ENCODE data around the gene C17orf100.

C17orf100 gene

GRCh38 chr17:6633263-6633662 lies 18.3 kb upstream of the C17orf100 start:
- DNase-seq = no peak
- Histone ChIP-seq H3K4me1 (ENCODE audit: low read length) (no peaks in the 10 kb centered on the region), H3K9ac (ENCODE audit: low read length) (no peak overlapping the region), H3K27me3 (replicated peaks; ENCODE audit: insufficient read depth, low read length) (no peaks in the 10 kb centered on the region), H3K9me2 (replicated peaks; ENCODE audit: insufficient read depth, low read length) (no peaks in the 10 kb centered on the region), H3K4me3 (ENCODE audit: low read length) (no peak overlapping the region), H3K4me2 (ENCODE audit: low read depth, low read length) (no peak overlapping the region), H3K36me3 (replicated peaks; ENCODE audit: insufficient read depth, low read length) (0 out of 2 replicates have a peak, but pooled peaks cover 3% of the 10 kb centered on the region), H3K79me2 (ENCODE audit: low read length) (no peaks in the 10 kb centered on the region), H4K20me1 (ENCODE audit: insufficient read depth, low read length) (no peaks in the 10 kb centered on the region), H3K27ac (ENCODE audit: low read length) (no peak overlapping the region), H3K9me3 (replicated peaks; ENCODE audit: insufficient read depth, low read length) (no peaks in the 10 kb centered on the region), H3F3A (ENCODE audit: insufficient read depth, low read length) (no peaks in the 10 kb centered on the region), H2AFZ (ENCODE audit: low read length) (no peak overlapping the region)
- TF ChIP-seq EZH2phosphoT487 (IDR thresholded peaks at IDR 0.05; ENCODE audit: low read length) (no peak), CTCF (IDR thresholded peaks at IDR 0.05; ENCODE audit: low read length) (no peak), EZH2 (optimal IDR thresholded peaks at IDR 0.05; ENCODE audit: low read depth, low read length) (no peak)

GRCh38 chr17:6636105-6636504 lies 15.5 kb upstream of the C17orf100 start:
- Histone ChIP-seq H3F3A (ENCODE audit: insufficient read depth, low read length) (no peaks in the 10 kb centered on the region), H3K79me2 (ENCODE audit: low read length) (peaks cover 14% of the 10 kb centered on the region), H3K4me3 (ENCODE audit: low read length) (no peak overlapping the region), H3K9me3 (replicated peaks; ENCODE audit: insufficient read depth, low read length) (no peaks in the 10 kb centered on the region), H3K27me3 (replicated peaks; ENCODE audit: insufficient read depth, low read length) (no peaks in the 10 kb centered on the region), H3K27ac (ENCODE audit: low read length) (no peak overlapping the region), H3K9ac (ENCODE audit: low read length) (no peak overlapping the region), H2AFZ (ENCODE audit: low read length) (no peak overlapping the region), H3K4me1 (ENCODE audit: low read length) (peaks cover 4% of the 10 kb centered on the region; the same call in 1 of the 2 replicates), H3K36me3 (replicated peaks; ENCODE audit: insufficient read depth, low read length) (no peaks in the 10 kb centered on the region), H3K9me2 (replicated peaks; ENCODE audit: insufficient read depth, low read length) (no peaks in the 10 kb centered on the region), H3K4me2 (ENCODE audit: low read depth, low read length) (no peak overlapping the region), H4K20me1 (ENCODE audit: insufficient read depth, low read length) (no peaks in the 10 kb centered on the region)
- TF ChIP-seq EZH2phosphoT487 (IDR thresholded peaks at IDR 0.05; ENCODE audit: low read length) (no peak), EZH2 (optimal IDR thresholded peaks at IDR 0.05; ENCODE audit: low read depth, low read length) (no peak), CTCF (IDR thresholded peaks at IDR 0.05; ENCODE audit: low read length) (no peak)
- DNase-seq = no peak

- Histone ChIP-seq H2AFZ (ENCODE audit: low read length) (no peak overlapping the region), H4K20me1 (ENCODE audit: insufficient read depth, low read length) (no peaks in the 10 kb centered on the region), H3K4me3 (ENCODE audit: low read length) (no peak overlapping the region), H3K9ac (ENCODE audit: low read length) (no peak overlapping the region), H3K36me3 (replicated peaks; ENCODE audit: insufficient read depth, low read length) (no peaks in the 10 kb centered on the region), H3K79me2 (ENCODE audit: low read length) (peaks cover 18% of the 10 kb centered on the region), H3K9me3 (replicated peaks; ENCODE audit: insufficient read depth, low read length) (no peaks in the 10 kb centered on the region), H3K4me1 (ENCODE audit: low read length) (peaks cover 7% of the 10 kb centered on the region; the same call in 1 of the 2 replicates), H3K4me2 (ENCODE audit: low read depth, low read length) (no peak overlapping the region), H3F3A (ENCODE audit: insufficient read depth, low read length) (no peaks in the 10 kb centered on the region; the same call in 1 of the 2 replicates), H3K27ac (ENCODE audit: low read length) (no peak overlapping the region), H3K27me3 (replicated peaks; ENCODE audit: insufficient read depth, low read length) (no peaks in the 10 kb centered on the region), H3K9me2 (replicated peaks; ENCODE audit: insufficient read depth, low read length) (no peaks in the 10 kb centered on the region)
- DNase-seq = no peak
- TF ChIP-seq CTCF (IDR thresholded peaks at IDR 0.05; ENCODE audit: low read length) (no peak), EZH2phosphoT487 (IDR thresholded peaks at IDR 0.05; ENCODE audit: low read length) (no peak), EZH2 (optimal IDR thresholded peaks at IDR 0.05; ENCODE audit: low read depth, low read length) (no peak)
These were observed 14.7 kb upstream of the C17orf100 start for GRCh38 chr17:6636616-6637457.

Data from MM.1S (cell line).